Cardiac muscle cell (in vitro differentiated cells and primary cell): ENCODE results near the gene TMEM253. TPM values are rescaled to one million over a fixed set of nuclear protein-coding genes. Genes with fewer than 3 reads are reported as not detected.

Experiments used
- DNase-seq, 2 donors: peaks; one replicate each; pipeline versions ENCODE4 v3.0.0 to v3.0.0-alpha.2; 2010 to 2017; ENCODE audit warnings: low read depth in 1 of 2, low spot score in 1 of 2
- H3K27ac ChIP-seq: fragments of 200-600 bp; sonication (generic); 2 replicates; pipeline ENCODE4 v1.5.1; 2016
- H3K27me3 ChIP-seq: fragments of 200-600 bp; sonication (generic); 2 replicates; pipeline ENCODE4 v1.6.0; 2016; ENCODE audit warnings: control low read depth
- H3K36me3 ChIP-seq: fragments of 200-600 bp; sonication (generic); 2 replicates; pipeline ENCODE4 v1.5.1; 2016; ENCODE audit warnings: control low read depth
- H3K4me1 ChIP-seq: fragments of 200-600 bp; sonication (generic); 2 replicates; pipeline ENCODE4 v1.8.1; 2017; ENCODE audit warnings: low read depth, mild to moderate bottlenecking, mixed run types
- H3K4me3 ChIP-seq: fragments of 200-600 bp; sonication (generic); 2 replicates; pipeline ENCODE4 v1.5.1; 2016; ENCODE audit warnings: mild to moderate bottlenecking
- H3K9me3 ChIP-seq: fragments of 200-600 bp; sonication (generic); 2 replicates; pipeline ENCODE4 v1.5.1; 2017; ENCODE audit warnings: low read depth, mild to moderate bottlenecking, control low read depth
- CTCF ChIP-seq: IDR thresholded peaks from 2 replicates; pipeline ENCODE4 v1.5.1; 2012; ENCODE audit warnings: low read depth, mild to moderate bottlenecking, low read length
- polyA plus RNA-seq: library from polyadenylated mRNA; unstranded; fragments of >200 nt; fragmentation: Nextera tagmentation; extraction: Ambion mirVana; gene quantifications from 2 replicates; pipeline ENCODE4 v1.2.1, GENCODE V29; 2016
- total RNA-seq: library from RNA; depleted of rRNA; stranded (reverse); fragments of >200 nt; gene quantifications from 2 replicates; pipeline ENCODE4 v1.2.3, GENCODE V29; 2016

The TMEM253 gene
- total and polyA plus RNA-seq, 2 experiments from 2014 or later = 1.2 to 1.3 TPM

- TF ChIP-seq CTCF = no peak
Measured at GRCh38 chr14:21061347-21061668, 39.6 kb upstream of the TMEM253 start.

GRCh38 chr14:21063479-21063878 lies 37.4 kb upstream of the TMEM253 start:
- Histone ChIP-seq H3K4me1 (no peaks in the 10 kb centered on the region), H3K36me3 (no peaks in the 10 kb centered on the region), H3K9me3 (no peaks in the 10 kb centered on the region), H3K4me3 (no peak overlapping the region), H3K27me3 (no peaks in the 10 kb centered on the region), H3K27ac (no peak overlapping the region)
- peak in 1 of 2 donors; percentile 93 for DNase-seq
- TF ChIP-seq CTCF = no peak

More at GRCh38 chr14:21061347-21061668, 39.6 kb upstream of the TMEM253 start:
- Histone ChIP-seq H3K9me3 (no peaks in the 10 kb centered on the region), H3K4me3 (no peak overlapping the region), H3K27me3 (no peaks in the 10 kb centered on the region), H3K4me1 (no peaks in the 10 kb centered on the region), H3K27ac (no peak overlapping the region), H3K36me3 (no peaks in the 10 kb centered on the region)
- DNase-seq = no peak

DNA sequence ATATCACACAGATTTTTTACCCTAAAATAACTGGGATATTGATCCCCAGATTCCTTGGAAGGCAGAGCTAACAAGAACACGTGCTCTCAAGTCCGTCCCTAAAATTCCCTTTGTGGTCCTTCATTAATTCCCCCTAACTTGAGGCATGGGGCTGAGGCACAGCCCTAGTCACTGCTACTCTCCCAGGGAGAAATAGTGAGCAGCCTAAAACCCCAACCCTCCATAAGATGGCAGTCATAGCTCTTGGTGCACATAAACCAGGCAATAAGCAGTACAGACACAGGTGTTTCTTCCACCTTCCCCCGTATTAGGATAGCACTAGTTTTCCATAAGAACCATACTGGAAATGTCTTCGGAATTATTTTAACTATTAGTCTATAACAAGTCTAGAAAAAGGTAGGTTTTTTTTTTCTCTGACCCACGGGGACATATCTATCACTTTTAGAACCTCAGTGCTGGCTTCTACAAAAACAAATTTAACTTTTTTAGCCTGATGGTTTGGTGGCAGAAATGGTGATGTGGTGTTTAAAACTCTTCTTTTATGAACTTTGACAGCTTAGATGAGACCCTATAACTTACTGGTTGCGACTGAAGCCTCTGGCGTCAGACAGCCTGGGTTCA lies 33.9 kb upstream of the TMEM253 start:
- H3K36me3 ChIP-seq = no peaks in the 10 kb centered on the region
- no peak overlapping the region for H3K4me3 ChIP-seq
- peak; percentile 27 for TF ChIP-seq CTCF
- peaks cover 5% of the 10 kb centered on the region for H3K4me1 ChIP-seq
- no peaks in the 10 kb centered on the region for H3K9me3 ChIP-seq
- no peak overlapping the region for H3K27ac ChIP-seq
- H3K27me3 ChIP-seq = no peaks in the 10 kb centered on the region
- DNase-seq = no peak

GRCh38 chr14:21068521-21069387 lies 32.1 kb upstream of the TMEM253 start:
- peak; percentile 68 for TF ChIP-seq CTCF
- no peaks in the 10 kb centered on the region for H3K36me3 ChIP-seq
- DNase-seq = peak; percentile 63 to 89
- no peak overlapping the region for H3K27ac ChIP-seq
- no peaks in the 10 kb centered on the region for H3K27me3 ChIP-seq
- no peaks in the 10 kb centered on the region for H3K9me3 ChIP-seq
- peaks cover 8% of the 10 kb centered on the region for H3K4me1 ChIP-seq
- peak overlapping the region; percentile 85 for H3K4me3 ChIP-seq

GRCh38 chr14:21069388-21070082 lies 31.3 kb upstream of the TMEM253 start:
- peak in 1 of 2 donors; percentile 71 for DNase-seq
- H3K27ac ChIP-seq = peak overlapping the region; percentile 77
- no peaks in the 10 kb centered on the region for H3K36me3 ChIP-seq
- no peaks in the 10 kb centered on the region for H3K9me3 ChIP-seq
- peaks cover 8% of the 10 kb centered on the region for H3K4me1 ChIP-seq
- H3K4me3 ChIP-seq = peak overlapping the region; percentile 85
- no peaks in the 10 kb centered on the region for H3K27me3 ChIP-seq
- TF ChIP-seq CTCF = no peak
